NB4 (cell line): ENCODE measurements around the gene IL20.

Experiments used
- CTCF ChIP-seq: IDR thresholded peaks from one replicate; pipeline ENCODE4 v1.5.1; 2012; ENCODE audit warnings: low read depth, low read length
- MAX ChIP-seq: IDR thresholded peaks from 2 replicates; pipeline ENCODE4 v1.6.1; 2011; ENCODE audit warnings: low read depth, low read length
- MYC ChIP-seq: IDR thresholded peaks from 2 replicates; pipeline ENCODE4 v1.6.1; 2011; ENCODE audit warnings: low read depth, low read length
- POLR2A ChIP-seq: IDR thresholded peaks from 2 replicates; pipeline ENCODE4 v1.6.1; 2011; ENCODE audit warnings: mild to moderate bottlenecking; ENCODE audit not compliant: insufficient read length; ENCODE audit errors: extremely low read depth

DNA sequence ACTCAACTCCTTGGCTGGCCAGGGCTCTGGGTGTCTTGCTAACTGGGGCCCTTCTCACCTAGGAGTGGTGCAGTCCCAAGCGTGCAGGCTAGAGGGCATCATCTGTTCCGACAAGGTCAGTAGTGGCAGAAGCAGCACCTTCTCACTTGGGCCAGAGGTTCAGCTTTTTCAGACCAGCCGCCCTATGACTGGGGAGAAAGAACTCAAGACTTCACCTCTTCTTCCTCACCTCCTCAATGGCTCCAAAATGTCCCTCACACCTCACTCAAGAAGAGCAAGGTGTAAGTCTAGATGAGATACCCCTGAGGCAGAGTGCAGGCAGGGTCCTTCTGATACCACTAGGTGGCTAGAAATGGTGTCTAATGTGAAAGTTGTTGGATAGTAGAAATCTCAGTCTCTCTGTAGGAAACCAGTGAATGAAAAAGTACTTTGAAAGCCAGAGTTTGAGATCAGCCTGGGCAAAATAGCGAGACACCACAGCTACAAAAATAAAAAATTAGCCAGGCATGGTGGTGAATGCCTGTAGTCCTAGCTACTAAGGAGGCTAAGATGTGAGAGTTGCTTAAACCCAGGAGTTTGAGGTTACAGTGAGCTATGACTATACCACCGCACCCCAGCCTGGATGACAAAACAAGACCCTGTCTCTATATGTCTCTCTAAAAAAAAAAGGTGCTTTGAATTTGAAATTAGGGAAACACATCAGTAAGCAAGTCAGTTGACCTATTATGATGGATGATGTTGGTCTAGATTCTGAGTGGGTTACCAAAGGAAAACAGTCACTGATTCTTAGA lies 8.6 kb upstream of the IL20 start:
- TF ChIP-seq CTCF = no peak
- TF ChIP-seq POLR2A = no peak
- TF ChIP-seq MYC = no peak
- TF ChIP-seq MAX = no peak
